ENCODE results near the gene TYROBP. TPM values are rescaled to one million over a fixed set of nuclear protein-coding genes. Genes with fewer than 3 reads are reported as not detected.
"Not testable (repeated sequence)": the region's sequence is repeated elsewhere in the genome, so short reads cannot be mapped to it uniquely, and the experiment has no call there.

TYROBP gene
- total RNA-seq, 1 donor from 2014 or later = 201 TPM

- no peak for DNase-seq (ENCODE audit: low spot score)
Measured at GRCh38 chr19:35874392-35874930, 33.6 kb downstream of the TYROBP start.

GRCh38 chr19:35872180-35872579 is 35.9 kb downstream of the TYROBP start:
- DNase-seq (ENCODE audit: low spot score) = no peak

- DNase-seq (ENCODE audit: low spot score) = no peak
Measured at GRCh38 chr19:35871611-35872010, 36.5 kb downstream of the TYROBP start.

GRCh38 chr19:35870798-35871197 is 37.3 kb downstream of the TYROBP start:
- DNase-seq (ENCODE audit: low spot score) = no peak

- not testable (repeated sequence) for DNase-seq (ENCODE audit: low spot score)
Measured at GRCh38 chr19:35870124-35870736, 37.9 kb downstream of the TYROBP start.

- no peak for DNase-seq (ENCODE audit: low spot score)
Measured at GRCh38 chr19:35869327-35870123, 38.6 kb downstream of the TYROBP start.

GRCh38 chr19:35868823-35869326 is 39.2 kb downstream of the TYROBP start:
- DNase-seq (ENCODE audit: low spot score) = no peak

- DNase-seq (ENCODE audit: low spot score) = no peak
Measured at GRCh38 chr19:35868172-35868822, 39.8 kb downstream of the TYROBP start, which contains the start of gene APLP1. APLP1 (plus strand) TSS chr19:35868574; CDS start chr19:35868637, 63 bp downstream.

GRCh38 chr19:35863018-35863417 is 45.1 kb downstream of the TYROBP start:
- DNase-seq (ENCODE audit: low spot score) = no peak

- no peak for DNase-seq (ENCODE audit: low spot score)
Measured at GRCh38 chr19:35862528-35862927, 45.6 kb downstream of the TYROBP start.

GRCh38 chr19:35861640-35862160 is 46.4 kb downstream of the TYROBP start:
- DNase-seq (ENCODE audit: low spot score) = no peak

GRCh38 chr19:35860818-35861639 is 47.1 kb downstream of the TYROBP start:
- DNase-seq (ENCODE audit: low spot score) = no peak

GRCh38 chr19:35860436-35860817 is 47.7 kb downstream of the TYROBP start:
- DNase-seq (ENCODE audit: low spot score) = no peak

- DNase-seq (ENCODE audit: low spot score) = no peak
Measured at GRCh38 chr19:35859414-35859813, 48.7 kb downstream of the TYROBP start.

GRCh38 chr19:35858311-35858710 is 49.8 kb downstream of the TYROBP start:
- DNase-seq (ENCODE audit: low spot score) = no peak

- DNase-seq (ENCODE audit: low spot score) = no peak
Measured at GRCh38 chr19:35856546-35857149, 51.4 kb downstream of the TYROBP start, which contains the start of gene KIRREL2. KIRREL2 (plus strand) TSS chr19:35856911; CDS start chr19:35857120, 209 bp downstream.

Measured in mesenteric fat pad (tissue), 1 donor.